Measurements from ENCODE around the gene KLHDC7B. TPM values are rescaled to one million over a fixed set of nuclear protein-coding genes. Genes with fewer than 3 reads are reported as not detected.

KLHDC7B gene
- total RNA-seq, 1 donor from 2014 or later: 7.2 TPM

DNA sequence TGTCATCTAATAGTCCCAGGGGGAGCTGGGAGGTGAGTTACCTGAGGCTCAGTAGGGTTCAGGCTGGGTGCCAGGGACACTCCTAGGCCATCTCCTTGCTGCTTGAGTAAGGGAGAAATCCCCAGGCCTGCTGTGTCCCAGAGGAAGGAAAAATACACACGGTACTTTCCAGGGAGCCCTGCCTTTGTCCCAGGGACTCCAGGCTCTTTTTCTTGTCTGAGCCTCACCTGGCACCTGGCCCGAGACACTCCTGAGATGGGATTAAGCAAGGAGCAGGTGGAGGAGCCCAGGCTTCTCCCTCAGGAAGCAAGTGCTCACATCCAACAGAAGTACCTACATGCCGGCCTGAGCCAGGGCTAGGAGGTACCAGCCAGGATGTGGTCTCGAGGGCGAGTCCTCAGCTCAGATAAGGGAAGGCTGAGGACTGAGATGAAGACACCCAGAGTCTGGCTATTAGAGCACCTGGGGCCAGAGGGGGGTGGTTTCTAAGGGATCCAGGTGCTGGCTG, 899 bp upstream of the KLHDC7B start:
- H3K27me3 Mint-ChIP-seq (ENCODE audit: low read depth): no peaks in the 10 kb centered on the region
- H3K4me3 Mint-ChIP-seq (ENCODE audit: unreplicated experiment): no peak overlapping the region
- peaks cover 15% of the 10 kb centered on the region for H3K4me1 Mint-ChIP-seq (ENCODE audit: low read depth)
- no peak for DNase-seq (ENCODE audit: low spot score)
- no peak for TF ChIP-seq CTCF (IDR thresholded peaks at IDR 0.05)
- H3K36me3 Mint-ChIP-seq (ENCODE audit: low read depth): no peaks in the 10 kb centered on the region
- peak overlapping the region; percentile 91 for H3K27ac Mint-ChIP-seq (ENCODE audit: unreplicated experiment)
- no peaks in the 10 kb centered on the region for H3K9me3 Mint-ChIP-seq (ENCODE audit: low read depth)

DNA sequence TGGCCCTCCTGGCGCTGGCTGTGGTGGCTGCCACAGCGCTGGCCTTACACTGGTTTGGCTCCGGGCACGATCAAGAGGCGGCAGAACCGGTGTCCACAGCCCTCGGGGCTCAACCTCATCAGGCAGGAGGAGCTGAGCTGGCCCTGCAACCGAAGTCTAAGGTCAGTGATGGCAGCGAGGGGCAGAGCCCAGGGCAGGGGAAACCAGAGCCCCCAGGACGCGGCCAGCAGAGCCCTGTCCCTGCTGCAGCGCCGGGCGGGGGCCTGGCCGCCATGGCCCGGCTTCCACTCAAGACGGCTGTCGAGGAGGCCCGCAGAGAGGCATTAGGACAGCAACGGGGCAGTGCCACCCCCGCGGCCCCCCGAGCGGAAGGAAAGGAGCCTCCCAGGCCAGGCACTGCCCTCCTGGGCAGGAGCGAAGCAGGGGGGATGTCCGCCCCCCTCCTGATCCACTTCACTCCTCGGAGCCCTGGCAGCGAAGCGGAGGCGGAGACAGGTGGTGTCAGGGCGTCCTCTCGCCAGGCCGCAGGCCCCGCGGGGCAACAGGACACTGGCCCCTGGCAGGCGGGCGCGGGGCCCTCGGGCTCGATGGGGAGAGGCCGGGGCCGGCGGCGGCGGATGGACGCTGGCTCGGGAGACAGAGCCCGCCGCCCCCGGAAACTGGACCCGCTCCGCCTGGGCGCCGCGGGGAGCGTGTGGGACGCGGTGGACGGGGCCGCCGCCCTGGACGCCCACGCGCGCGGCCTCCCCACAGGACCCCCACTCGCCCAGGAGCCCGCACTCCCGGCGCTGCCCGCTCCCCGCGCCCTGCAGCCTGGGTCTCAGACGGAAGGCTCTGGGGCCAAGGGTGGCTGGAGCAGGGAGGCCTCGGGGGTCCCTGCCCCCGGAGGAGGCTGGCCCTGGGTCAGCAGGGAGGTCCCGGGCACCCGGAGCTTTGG, 895 bp downstream of the KLHDC7B start:
- TF ChIP-seq CTCF (IDR thresholded peaks at IDR 0.05): no peak
- peaks cover 15% of the 10 kb centered on the region for H3K4me1 Mint-ChIP-seq (ENCODE audit: low read depth)
- peak; percentile 90 for DNase-seq (ENCODE audit: low spot score)
- H3K9me3 Mint-ChIP-seq (ENCODE audit: low read depth): no peaks in the 10 kb centered on the region
- peak overlapping the region; percentile 6 for H3K4me3 Mint-ChIP-seq (ENCODE audit: unreplicated experiment)
- H3K27ac Mint-ChIP-seq (ENCODE audit: unreplicated experiment): peak overlapping the region; percentile 91
- H3K27me3 Mint-ChIP-seq (ENCODE audit: low read depth): no peaks in the 10 kb centered on the region
- H3K36me3 Mint-ChIP-seq (ENCODE audit: low read depth): peaks cover 2% of the 10 kb centered on the region

DNA sequence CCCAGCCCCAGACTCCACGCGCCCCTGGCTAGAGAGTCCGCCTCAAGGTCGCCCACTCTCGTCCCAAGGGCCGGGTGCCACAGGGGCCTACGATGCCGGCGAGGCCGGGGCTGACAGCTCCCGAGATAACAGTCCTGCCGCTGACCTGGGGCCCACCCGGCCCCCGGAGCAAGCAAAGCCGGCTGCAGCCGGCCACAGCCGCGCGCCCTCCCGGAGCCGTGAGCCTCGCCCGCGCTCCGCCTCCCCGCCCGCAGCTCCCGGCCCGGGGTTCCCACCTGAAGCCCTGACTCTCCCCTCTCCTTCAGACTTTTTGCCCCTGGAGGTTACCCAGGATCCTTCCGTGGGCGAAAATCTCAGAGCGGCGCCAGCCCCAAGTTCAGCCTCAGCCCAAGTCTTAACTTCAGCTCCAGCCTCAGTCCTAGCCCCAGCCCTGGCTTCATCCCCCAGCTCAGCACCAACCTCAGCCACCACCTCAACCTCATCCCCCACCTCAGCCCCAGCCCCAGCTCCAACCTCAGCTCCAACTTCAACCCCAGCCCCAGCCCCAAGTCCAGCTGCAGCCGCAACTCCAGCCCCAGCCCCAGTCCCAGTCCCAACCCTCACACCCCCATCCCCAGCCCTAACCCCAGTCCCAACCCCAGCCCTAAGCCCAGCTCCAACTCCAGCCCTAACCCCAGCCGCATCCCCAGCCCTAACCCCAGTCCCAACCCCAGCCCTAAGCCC, 1.7 kb downstream of the KLHDC7B start:
- no peaks in the 10 kb centered on the region for H3K27me3 Mint-ChIP-seq (ENCODE audit: low read depth)
- peaks cover 2% of the 10 kb centered on the region for H3K36me3 Mint-ChIP-seq (ENCODE audit: low read depth)

DNA sequence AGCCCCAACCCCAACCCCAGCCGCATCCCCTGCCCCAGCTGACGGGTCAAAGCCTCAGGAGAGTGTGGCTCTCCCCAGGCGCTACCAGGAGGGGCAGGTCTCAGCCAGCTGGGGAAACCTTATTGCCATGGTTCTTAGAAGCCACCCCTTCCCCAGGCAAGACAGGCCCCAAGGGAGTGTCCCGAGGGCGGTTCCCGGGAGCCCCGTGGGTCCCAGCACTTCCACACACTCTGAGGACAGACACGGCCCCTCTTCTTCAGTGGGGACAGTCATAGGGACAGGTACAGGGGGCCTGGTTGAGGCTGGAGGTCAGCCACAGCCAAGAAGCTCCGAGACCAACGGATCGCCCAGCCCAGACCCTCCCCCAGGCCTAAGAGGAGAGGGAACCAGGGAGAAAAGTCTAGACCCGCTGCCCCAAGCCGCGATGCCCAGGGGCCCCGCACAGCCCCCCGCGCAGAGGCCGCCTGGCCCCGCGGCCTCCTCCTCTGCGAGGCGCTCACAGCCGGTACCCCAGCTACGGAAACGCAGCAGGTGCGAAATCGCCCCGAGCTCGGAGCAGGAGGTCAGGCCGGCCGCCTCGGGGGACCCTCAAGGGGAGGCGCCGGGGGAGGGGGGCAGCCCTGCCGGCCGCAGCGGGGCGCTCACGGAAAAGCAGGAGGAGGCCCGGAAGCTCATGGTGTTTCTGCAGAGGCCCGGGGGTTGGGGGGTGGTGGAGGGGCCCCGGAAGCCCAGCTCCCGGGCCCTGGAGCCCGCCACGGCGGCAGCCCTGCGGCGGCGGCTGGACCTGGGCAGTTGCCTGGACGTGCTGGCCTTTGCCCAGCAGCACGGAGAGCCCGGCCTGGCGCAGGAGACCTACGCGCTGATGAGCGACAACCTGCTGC, 2.6 kb downstream of the KLHDC7B start:
- Mint-ChIP-seq H3K4me1 (ENCODE audit: low read depth) (peaks cover 15% of the 10 kb centered on the region), H3K27me3 (ENCODE audit: low read depth) (no peaks in the 10 kb centered on the region), H3K4me3 (ENCODE audit: unreplicated experiment) (no peak overlapping the region), H3K9me3 (ENCODE audit: low read depth) (no peaks in the 10 kb centered on the region), H3K36me3 (ENCODE audit: low read depth) (peaks cover 2% of the 10 kb centered on the region), H3K27ac (ENCODE audit: unreplicated experiment) (no peak overlapping the region)
- DNase-seq (ENCODE audit: low spot score): no peak
- no peak for TF ChIP-seq CTCF (IDR thresholded peaks at IDR 0.05)

More for the DNA sequence above, 1.7 kb downstream of the KLHDC7B start:
- Mint-ChIP-seq H3K27ac (ENCODE audit: unreplicated experiment) (peak overlapping the region; percentile 66), H3K9me3 (ENCODE audit: low read depth) (no peaks in the 10 kb centered on the region), H3K4me1 (ENCODE audit: low read depth) (peaks cover 15% of the 10 kb centered on the region), H3K4me3 (ENCODE audit: unreplicated experiment) (no peak overlapping the region)
- TF ChIP-seq CTCF (IDR thresholded peaks at IDR 0.05): no peak
- no peak for DNase-seq (ENCODE audit: low spot score)

Measured in chondrocyte (in vitro differentiated cells).